ENCODE results near the gene SCARF2. TPM values are rescaled to one million over a fixed set of nuclear protein-coding genes. Genes with fewer than 3 reads are reported as not detected.
"Not testable (repeated sequence)": the region's sequence is repeated elsewhere in the genome, so short reads cannot be mapped to it uniquely, and the experiment has no call there.

SCARF2 gene
- total RNA-seq, 1 donor from 2014 or later, result 1.6 TPM

- no peak for DNase-seq (ENCODE audit: low spot score in 2 of 2)
- no peak for FAIRE-seq
Measured at GRCh38 chr22:20397498-20397897, 40.1 kb downstream of the SCARF2 start.

- DNase-seq (ENCODE audit: low spot score in 2 of 2) (no peak), FAIRE-seq (no peak)
Measured at GRCh38 chr22:20396639-20397038, 41.0 kb downstream of the SCARF2 start.

- DNase-seq (ENCODE audit: low spot score in 2 of 2) (no peak), FAIRE-seq (no peak)
Measured at GRCh38 chr22:20395907-20396287, 41.7 kb downstream of the SCARF2 start.

- no peak for FAIRE-seq
- DNase-seq (ENCODE audit: low spot score in 2 of 2), result no peak
Measured at GRCh38 chr22:20395181-20395906, 42.3 kb downstream of the SCARF2 start.

- FAIRE-seq, result no peak
- peak; percentile 86 to 87 for DNase-seq (ENCODE audit: low spot score in 2 of 2)
Measured at GRCh38 chr22:20393705-20394476, 43.7 kb downstream of the SCARF2 start, which contains the start of gene ZNF74. Gene ZNF74 (plus strand): TSS chr22:20394151. CDS start chr22:20394629, 478 bp downstream.

- DNase-seq (ENCODE audit: low spot score in 2 of 2), result no peak
Measured at GRCh38 chr22:20392983-20393704, 44.5 kb downstream of the SCARF2 start.

GRCh38 chr22:20392365-20392881 is 45.2 kb downstream of the SCARF2 start:
- DNase-seq (ENCODE audit: low spot score in 2 of 2); FAIRE-seq: not testable (repeated sequence)

More at GRCh38 chr22:20392983-20393704, 44.5 kb downstream of the SCARF2 start:
- FAIRE-seq, result no peak

GRCh38 chr22:20391222-20391621 is 46.4 kb downstream of the SCARF2 start:
- no peak for FAIRE-seq
- DNase-seq (ENCODE audit: low spot score in 2 of 2), result no peak

- DNase-seq (ENCODE audit: low spot score in 2 of 2) (no peak), FAIRE-seq (no peak)
Measured at GRCh38 chr22:20390394-20390907, 47.2 kb downstream of the SCARF2 start.

- DNase-seq (ENCODE audit: low spot score in 2 of 2), result no peak
- no peak for FAIRE-seq
Measured at GRCh38 chr22:20389288-20389687, 48.3 kb downstream of the SCARF2 start.

DNA sequence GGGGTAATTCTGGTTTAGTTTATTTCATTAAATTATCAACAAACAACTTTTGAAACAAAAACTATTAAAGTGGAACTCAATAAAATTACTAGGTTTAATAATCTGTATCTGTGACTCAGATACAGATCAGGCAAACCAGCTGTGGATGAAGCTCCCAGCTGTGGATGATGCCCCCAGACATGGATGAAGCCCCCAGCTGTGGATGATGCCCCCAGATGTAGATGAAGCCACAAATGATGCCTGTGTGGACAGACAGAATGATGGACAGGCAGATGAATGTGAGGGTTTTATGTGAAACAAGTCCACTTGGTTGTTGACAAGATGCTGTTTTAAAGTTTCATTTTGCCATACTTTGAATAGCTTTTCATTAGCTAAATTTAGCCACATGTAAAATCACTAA is 49.4 kb downstream of the SCARF2 start:
- DNase-seq (ENCODE audit: low spot score in 2 of 2) (no peak), FAIRE-seq (no peak)

DNA sequence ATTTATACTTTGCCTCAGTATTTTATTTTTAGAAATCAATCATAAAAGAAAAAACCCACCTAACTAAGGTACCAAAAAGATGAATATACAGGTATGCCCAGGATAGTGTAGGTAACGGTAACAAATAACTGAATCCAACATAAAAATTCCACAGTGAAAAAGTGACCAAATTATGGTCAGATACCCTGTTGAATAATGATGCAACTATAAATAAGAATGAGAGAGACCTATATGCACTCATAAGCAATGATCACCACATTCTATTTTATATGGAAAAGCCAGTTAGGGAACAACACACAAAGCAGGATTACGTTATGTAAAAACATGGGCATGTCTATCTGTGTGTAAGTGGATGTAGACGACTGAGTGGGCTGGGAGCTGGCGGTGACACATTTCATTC is 50.7 kb downstream of the SCARF2 start:
- FAIRE-seq (no peak), DNase-seq (ENCODE audit: low spot score in 2 of 2) (no peak)

- no peak for FAIRE-seq
- no peak for DNase-seq (ENCODE audit: low spot score in 2 of 2)
Measured at GRCh38 chr22:20386336-20386735, 51.3 kb downstream of the SCARF2 start.

- no peak for FAIRE-seq
- no peak for DNase-seq (ENCODE audit: low spot score in 2 of 2)
Measured at GRCh38 chr22:20384865-20385264, 52.8 kb downstream of the SCARF2 start.

DNA sequence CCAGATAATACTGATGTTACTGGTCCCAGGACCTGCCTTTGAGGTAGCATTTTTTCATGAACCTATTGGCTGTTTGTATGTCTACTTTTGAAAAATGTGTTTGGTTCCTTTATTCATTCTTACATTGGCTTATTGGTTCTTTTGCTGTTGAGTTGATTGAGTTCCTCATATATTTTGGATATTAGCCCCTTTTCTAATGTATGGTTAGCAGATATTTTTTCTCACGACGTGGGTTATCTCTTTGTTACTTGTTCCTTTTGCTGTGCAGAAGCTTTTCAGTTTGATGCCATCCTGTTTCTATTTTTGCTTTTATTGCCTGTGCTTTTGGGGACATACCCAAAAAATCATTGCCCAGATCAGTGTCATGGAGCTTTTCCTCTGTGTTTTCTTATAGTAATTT is 53.5 kb downstream of the SCARF2 start:
- DNase-seq (ENCODE audit: low spot score in 2 of 2) (no peak), FAIRE-seq (no peak)

- no peak for FAIRE-seq
- DNase-seq (ENCODE audit: low spot score in 2 of 2), result no peak
Measured at GRCh38 chr22:20383538-20383937, 54.1 kb downstream of the SCARF2 start.

DNA sequence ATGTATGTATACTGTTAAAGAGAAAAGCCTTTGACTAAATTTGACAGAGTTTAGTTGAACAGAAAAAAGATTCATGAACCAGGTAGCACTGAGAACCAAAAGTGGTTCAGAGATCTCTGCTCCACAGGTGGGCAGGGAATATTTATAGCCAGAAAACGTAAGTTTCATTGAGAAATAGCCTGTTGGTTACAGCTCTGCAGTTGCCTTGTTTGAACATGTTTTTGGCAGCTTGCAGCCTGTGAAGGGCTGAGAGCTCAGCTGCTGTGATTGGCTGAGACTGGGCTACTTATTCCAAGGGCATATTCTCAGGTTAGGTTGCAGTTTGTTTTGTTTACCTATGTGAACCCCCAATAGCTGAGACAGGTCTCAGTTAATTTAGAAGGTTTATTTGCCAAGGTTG is 57.1 kb downstream of the SCARF2 start:
- DNase-seq (ENCODE audit: low spot score in 2 of 2) (no peak), FAIRE-seq (no peak)

DNA sequence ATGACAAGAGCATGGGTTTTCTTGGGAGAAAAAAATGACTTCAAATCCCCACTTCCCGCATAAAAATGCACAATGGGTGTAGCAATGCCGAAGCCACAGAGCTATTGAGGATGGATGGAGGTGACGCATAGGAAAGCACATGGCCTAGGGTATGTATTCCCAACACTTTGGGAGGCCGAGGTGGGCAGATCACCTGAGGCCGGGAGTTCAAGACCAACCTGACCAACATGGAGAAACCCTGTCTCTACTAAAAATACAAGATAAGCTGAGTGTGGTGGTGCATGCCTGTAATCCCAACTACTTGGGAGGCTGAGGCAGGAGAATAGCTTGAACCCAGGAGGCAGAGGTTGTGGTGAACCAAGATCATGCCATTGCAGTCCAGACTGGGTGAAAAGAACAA is 58.9 kb downstream of the SCARF2 start:
- not testable (repeated sequence) for FAIRE-seq; DNase-seq (ENCODE audit: low spot score in 2 of 2)

GRCh38 chr22:20378110-20378509 is 59.5 kb downstream of the SCARF2 start:
- DNase-seq (ENCODE audit: low spot score in 2 of 2) (no peak), FAIRE-seq (no peak)

GRCh38 chr22:20376983-20377382 is 60.6 kb downstream of the SCARF2 start:
- FAIRE-seq; DNase-seq (ENCODE audit: low spot score in 2 of 2): not testable (repeated sequence)

GRCh38 chr22:20376281-20376680 is 61.3 kb downstream of the SCARF2 start:
- not testable (repeated sequence) for DNase-seq (ENCODE audit: low spot score in 2 of 2); FAIRE-seq
